Psoas muscle (tissue), 8 donors: ENCODE measurements around the gene LRGUK. TPM values are rescaled to one million over a fixed set of nuclear protein-coding genes. Genes with fewer than 3 reads are reported as not detected.

ENCODE experiments used
- ATAC-seq, 4 donors: fragments of 200-7000 bp; cut with Tn5 transposase; one replicate each; pipeline ENCODE4 v1.9.1; 2020; ENCODE audit warnings: moderate library complexity in 3 of 4, mild to moderate bottlenecking in 2 of 4
- DNase-seq, 2 donors: peaks; one replicate each; pipeline ENCODE4 v3.0.0-alpha.2; 2020
- H3K27ac ChIP-seq: fragments of 200-600 bp; one replicate; pipeline ENCODE4 v1.8.0; 2022
- H3K27me3 ChIP-seq, 3 donors: fragments of 200-600 bp in 1 of 3; one replicate each; pipeline versions ENCODE4 v1.6.1 to v1.8.0; 2013 to 2022; ENCODE audit warnings: low read length in 2 of 3, mild to moderate bottlenecking in 2 of 3, moderate library complexity in 1 of 3; ENCODE audit not compliant: insufficient read depth in 3 of 3
- H3K36me3 ChIP-seq, 2 donors: fragments of 200-600 bp in 1 of 2; one replicate each; pipeline versions ENCODE4 v1.6.1 to v1.8.0; 2013 to 2022; ENCODE audit warnings: low read depth in 1 of 2, mild to moderate bottlenecking in 1 of 2, moderate library complexity in 1 of 2; ENCODE audit not compliant: insufficient read depth in 1 of 2
- H3K4me1 ChIP-seq: fragments of 200-600 bp; one replicate; pipeline ENCODE4 v1.8.0; 2022
- H3K4me3 ChIP-seq: fragments of 200-600 bp; one replicate; pipeline ENCODE4 v1.8.0; 2022; ENCODE audit warnings: mild to moderate bottlenecking
- H3K9me3 ChIP-seq: fragments of 200-600 bp; one replicate; pipeline ENCODE4 v1.8.0; 2022
- CTCF ChIP-seq: fragments of 200-600 bp; IDR thresholded peaks from one replicate; pipeline ENCODE4 v1.8.0; 2022; ENCODE audit warnings: antibody characterized with exemption
- WGBS, 3 donors: extraction: QIAGEN DNeasy Blood & Tissue Kit; methylation state at CpG; one replicate each; pipeline versions ENCODE4 v1.1.6 to v1.1.7; 2013; 5-methylcytosine and 5-hydroxymethylcytosine counted together
- intact Hi-C, 2 donors: fragments of 100-400 bp; cut with DNase I; formaldehyde crosslinking; loops; one replicate each; pipeline versions ENCODE4 v1.11.0 to v1.14.2; 2022
- polyA plus RNA-seq, 3 donors: library from polyadenylated mRNA; stranded (reverse); fragments of 200-250 nt; gene quantifications; one replicate each; pipeline ENCODE4 v1.2.3, GENCODE V29; 2013
- total RNA-seq, 4 donors: library from RNA; stranded (reverse); fragmentation: NEBNext Ultra II Directional in 2 of 4; extraction: Animal tissue kit (Norgen Biotek cat#: 25700) in 2 of 4; gene quantifications; one replicate each; pipeline versions ENCODE4 v1.2.1 to v1.2.4, GENCODE V29; 2021 to 2023
- donor health status: healthy with polysubstance abuse.
- donor health status: DM: no; HTN: no; CAD: no; lungs with moderate emphysema.
- donor health status: Bipolar disorder and iron deficiency.
- donor health status: healthy.
- donor health status: DM: yes; HTN: yes; CAD: no.
- donor health status: DM: no; HTN: no; CAD: no.
- donor health status: DM: no; HTN: no; CAD: no.
- donor health status: DM: yes; HTN: yes; CAD: no.

LRGUK gene
- total and polyA plus RNA-seq, 7 donors: 0.07 to 0.43 (median 0.15) TPM; not detected in 1

GRCh38 chr7:134153493-134154136 is 26.5 kb downstream of the LRGUK start:
- Histone ChIP-seq H3K27me3 (peaks cover 0 to 2% (median 0%) of the 10 kb centered on the region in 3 donors), H3K9me3 (no peaks in the 10 kb centered on the region), H3K27ac (no peak overlapping the region), H3K4me3 (no peak overlapping the region), H3K36me3 (no peaks in the 10 kb centered on the region), H3K4me1 (no peaks in the 10 kb centered on the region)
- 41 to 50% (median 44%) methylated on average over 3 of the region's 3 CpGs for WGBS, 3 donors
- intact Hi-C loops: no loop called here
- TF ChIP-seq CTCF: no peak
- ATAC-seq (no peak), DNase-seq (no peak)

GRCh38 chr7:134154581-134155130 is 27.5 kb downstream of the LRGUK start:
- TF ChIP-seq CTCF: no peak
- ATAC-seq: no peak
- no peak overlapping the region for H3K4me3 ChIP-seq

GRCh38 chr7:134155206-134155605 is 28.1 kb downstream of the LRGUK start:
- DNase-seq (no peak), ATAC-seq (no peak)
- intact Hi-C loops: no loop called here
- no peaks in the 10 kb centered on the region for H3K36me3 ChIP-seq
- H3K9me3 ChIP-seq: no peaks in the 10 kb centered on the region
- WGBS, 3 donors: 61 to 70% (median 63%) methylated on average over 2 of the region's 2 CpGs
- H3K4me1 ChIP-seq: no peaks in the 10 kb centered on the region
- no peak overlapping the region for H3K4me3 ChIP-seq
- TF ChIP-seq CTCF: no peak
- no peak overlapping the region for H3K27ac ChIP-seq
- peaks cover 0 to 2% (median 0%) of the 10 kb centered on the region in 3 donors for H3K27me3 ChIP-seq

More at GRCh38 chr7:134154581-134155130, 27.5 kb downstream of the LRGUK start:
- DNase-seq: no peak
- H3K27ac ChIP-seq: no peak overlapping the region
- H3K36me3 ChIP-seq: no peaks in the 10 kb centered on the region
- intact Hi-C loops: no loop called here
- no peaks in the 10 kb centered on the region for H3K9me3 ChIP-seq
- 69 to 74% (median 74%) methylated on average over 2 of the region's 2 CpGs for WGBS, 3 donors
- no peaks in the 10 kb centered on the region for H3K4me1 ChIP-seq
- peaks cover 0 to 2% (median 0%) of the 10 kb centered on the region in 3 donors for H3K27me3 ChIP-seq

GRCh38 chr7:134155871-134156270 is 28.7 kb downstream of the LRGUK start:
- no peak for ATAC-seq
- H3K27ac ChIP-seq: no peak overlapping the region
- intact Hi-C loops: no loop called here
- no peaks in the 10 kb centered on the region for H3K4me1 ChIP-seq
- H3K4me3 ChIP-seq: no peak overlapping the region
- H3K9me3 ChIP-seq: no peaks in the 10 kb centered on the region
- TF ChIP-seq CTCF: no peak
- H3K27me3 ChIP-seq: peaks cover 0 to 2% (median 0%) of the 10 kb centered on the region in 3 donors
- no peak for DNase-seq
- H3K36me3 ChIP-seq: no peaks in the 10 kb centered on the region
- 75 to 81% (median 79%) methylated on average over 5 of the region's 5 CpGs for WGBS, 3 donors

GRCh38 chr7:134165252-134165651 is 38.1 kb downstream of the LRGUK start:
- no peak for TF ChIP-seq CTCF
- ATAC-seq (no peak), DNase-seq (no peak)
- intact Hi-C loops: no loop called here
- Histone ChIP-seq H3K4me3 (no peak overlapping the region), H3K27ac (no peak overlapping the region), H3K36me3 (no peaks in the 10 kb centered on the region), H3K4me1 (no peaks in the 10 kb centered on the region), H3K27me3 (no peaks in the 10 kb centered on the region), H3K9me3 (no peaks in the 10 kb centered on the region)
- 73 to 80% (median 75%) methylated on average over 3 of the region's 3 CpGs for WGBS, 3 donors
